K562 (cell line): ENCODE measurements around the gene SSU72. TPM values are rescaled to one million over a fixed set of nuclear protein-coding genes. Genes with fewer than 3 reads are reported as not detected.

Experiments used
- ATAC-seq: fragments of 200-7000 bp; cut with Tn5 transposase; 3 replicates; pipeline ENCODE4 v1.9.1; 2020; ENCODE audit warnings: moderate library complexity
- BruUV-seq: library from RNA; stranded (reverse); fragments of 400-500 nt; replicated peaks from 2 replicates; lab custom pipeline; 2021; lab: Mats Ljungman, UMichigan
- CTCF ChIA-PET: fragments of 300-600 bp; formaldehyde crosslinking; extraction: SDS; loops from one replicate; lab custom pipeline; 2021; ENCODE audit warnings: low intra/inter-chr PET ratio; lab: Yijun Ruan, JAX
- POLR2A ChIA-PET: fragments of 300-600, 350-650 bp; sonication (Branson Sonifier 250); formaldehyde crosslinking; extraction: SDS; loops from one replicate; lab custom pipeline; 2021; ENCODE audit warnings: antibody characterized with exemption, inconsistent platforms; lab: Yijun Ruan, JAX
- DNase-seq, 4 experiments: peaks; one replicate each; pipeline versions ENCODE4 v3.0.0 to v3.0.0-alpha.2; 2011 to 2018; ENCODE audit warnings: low spot score in 3 of 4, mixed read lengths in 3 of 4; ENCODE audit errors: extremely low read depth in 1 of 4
- FAIRE-seq: peaks from 2 replicates; lab custom pipeline; 2011; peaks lifted over from hg19 to GRCh38; lab: Jason Lieb, UNC
- H2AFZ ChIP-seq: 2 replicates; pipeline ENCODE4 v1.6.0; 2011; ENCODE audit warnings: low read depth, low read length, control low read depth, inconsistent platforms
- H3K27ac ChIP-seq: fragments of 200-600 bp; 3 replicates; pipeline ENCODE4 v1.8.0; 2011; ENCODE audit warnings: low read depth, mild to moderate bottlenecking, control low read depth, inconsistent platforms, low read length, moderate library complexity, mixed read lengths; ENCODE audit errors: extremely low read depth
- H3K27me3 ChIP-seq, 2 experiments: fragments of 300-600 bp in 1 of 2; 2 replicates in 1 of 2; 3 replicates in 1 of 2; pipeline versions ENCODE4 v1.6.0 to v1.8.0; 2011; ENCODE audit warnings: inconsistent platforms in 2 of 2, low read length in 2 of 2, mild to moderate bottlenecking in 1 of 2, mixed read lengths in 1 of 2, moderate library complexity in 1 of 2; ENCODE audit not compliant: control insufficient read depth in 2 of 2, insufficient read depth in 2 of 2
- H3K36me3 ChIP-seq: fragments of 300-600 bp; 3 replicates; pipeline ENCODE4 v1.8.0; 2011; ENCODE audit warnings: mild to moderate bottlenecking, low read length, inconsistent platforms; ENCODE audit not compliant: control insufficient read depth, insufficient read depth
- H3K4me1 ChIP-seq, 2 experiments: fragments of 200-600 bp in 1 of 2; replicated peaks in 1 of 2; 2 replicates in 1 of 2; 3 replicates in 1 of 2; pipeline versions ENCODE4 v1.5.1 to v1.8.0; 2011; ENCODE audit warnings: inconsistent platforms in 2 of 2, low read length in 2 of 2, mild to moderate bottlenecking in 1 of 2, mixed read lengths in 1 of 2, moderate library complexity in 1 of 2; ENCODE audit not compliant: control insufficient read depth in 2 of 2, insufficient read depth in 2 of 2
- H3K4me2 ChIP-seq: 2 replicates; pipeline ENCODE4 v1.6.1; 2011; ENCODE audit warnings: low read length, control low read depth, inconsistent platforms, mixed read lengths; ENCODE audit not compliant: insufficient read depth
- H3K4me3 ChIP-seq: fragments of 200-600 bp; sonication (generic), shearing (Covaris generic); 2 replicates; pipeline ENCODE4 v1.5.1; 2016; ENCODE audit warnings: control low read depth, inconsistent platforms
- H3K79me2 ChIP-seq: fragments of 200-600 bp; 3 replicates; pipeline ENCODE4 v1.8.0; 2011; ENCODE audit warnings: low read length, inconsistent platforms; ENCODE audit not compliant: control insufficient read depth, insufficient read depth
- H3K9ac ChIP-seq, 2 experiments: 2 replicates each; pipeline versions ENCODE4 v1.6.0 to v1.6.1; 2011; ENCODE audit warnings: low read depth in 2 of 2, low read length in 2 of 2, control low read depth in 1 of 2, inconsistent platforms in 1 of 2, mild to moderate bottlenecking in 1 of 2, mixed read lengths in 1 of 2; ENCODE audit not compliant: insufficient read depth in 1 of 2
- H3K9me1 ChIP-seq: one replicate; pipeline ENCODE4 v1.6.0; 2011; ENCODE audit warnings: inconsistent platforms, mild to moderate bottlenecking, low read length, moderate library complexity; ENCODE audit not compliant: control insufficient read depth, insufficient read depth
- H3K9me3 ChIP-seq: replicated peaks from 2 replicates; pipeline ENCODE4 v1.5.1; 2011; ENCODE audit warnings: low read depth, low read length, inconsistent platforms; ENCODE audit not compliant: control insufficient read depth, insufficient read depth
- H4K20me1 ChIP-seq: replicated peaks from 2 replicates; pipeline ENCODE4 v1.6.1; 2011; ENCODE audit warnings: low read length, inconsistent platforms, mixed read lengths; ENCODE audit not compliant: control insufficient read depth, insufficient read depth
- TAF7 ChIP-seq: fragments of 450-650 bp; IDR thresholded peaks from 2 replicates; pipeline ENCODE4 v1.6.1; 2016; ENCODE audit warnings: missing genetic modification characterization, missing compliant biosample characterization
- TRIM24 ChIP-seq, 2 experiments: fragments of 450-650 bp; IDR thresholded peaks; 2 replicates each; pipeline ENCODE4 v1.6.1; 2016
- ZNF324 ChIP-seq: fragments of 250-450 bp; sonication (Bioruptor Pico); IDR thresholded peaks from 2 replicates; pipeline ENCODE4 v1.4.0; 2020; ENCODE audit warnings: mild to moderate bottlenecking
- WGBS: fragments of 100-300 bp; shearing (Covaris generic); methylation state at CpG from one replicate; pipeline ENCODE4 v1.1.6; 2016; ENCODE audit warnings: low coverage, mixed read lengths; ENCODE audit not compliant: insufficient coverage; ENCODE audit errors: missing lambda C conversion rate; 5-methylcytosine and 5-hydroxymethylcytosine counted together
- in situ Hi-C: fragments of 300-500 bp; cut with MboI; formaldehyde crosslinking; loops from 4 replicates; pipeline ENCODE4 v1.15.0; 2018; ENCODE audit warnings: inconsistent platforms, mixed read lengths
- intact Hi-C: fragments of 100-400 bp; cut with micrococcal nuclease; formaldehyde crosslinking; loops from 2 replicates; pipeline ENCODE4 v1.14.2; 2022
- polyA plus RNA-seq, 8 experiments: library from polyadenylated mRNA; depleted of rRNA in 4 of 8; stranded (reverse) in 5 of 8; unstranded in 3 of 8; fragments of >200 nt; fragmentation: Nextera tagmentation in 2 of 8; fragmentation: Illumina TruSeq in 1 of 8; extraction: Ambion mirVana in 2 of 8; extraction: Trizol in 1 of 8; gene quantifications; 2 replicates each; pipeline versions ENCODE4 v1.2.1 to v1.2.3, GENCODE V29; 2011 to 2014; ENCODE audit warnings: inconsistent platforms in 1 of 8, missing spikeins in 1 of 8
- total RNA-seq, 7 experiments: library from RNA; depleted of rRNA in 6 of 7; stranded (reverse); fragments of >200 nt in 6 of 7; fragmentation: Illumina TruSeq in 2 of 7; extraction: Trizol in 2 of 7; gene quantifications; 2 replicates each; pipeline versions ENCODE4 v1.2.1 to v1.2.3, GENCODE V29; 2011 to 2021; ENCODE audit warnings: low replicate concordance in 1 of 7
- TF ChIP-seq, protein P1 (sequence below): fragments of 450-650 bp; IDR thresholded peaks from 2 replicates; pipeline ENCODE4 v1.6.1; 2018; ENCODE audit warnings: mild to moderate bottlenecking, low read depth; ENCODE audit not compliant: partially characterized antibody

Gene SSU72
- total and polyA plus RNA-seq, 9 of the 15 experiments (the other 6 are each of a cell fraction or from before 2014, with no cell fraction given) = 70.8 to 201 (median 94.6) TPM

DNA sequence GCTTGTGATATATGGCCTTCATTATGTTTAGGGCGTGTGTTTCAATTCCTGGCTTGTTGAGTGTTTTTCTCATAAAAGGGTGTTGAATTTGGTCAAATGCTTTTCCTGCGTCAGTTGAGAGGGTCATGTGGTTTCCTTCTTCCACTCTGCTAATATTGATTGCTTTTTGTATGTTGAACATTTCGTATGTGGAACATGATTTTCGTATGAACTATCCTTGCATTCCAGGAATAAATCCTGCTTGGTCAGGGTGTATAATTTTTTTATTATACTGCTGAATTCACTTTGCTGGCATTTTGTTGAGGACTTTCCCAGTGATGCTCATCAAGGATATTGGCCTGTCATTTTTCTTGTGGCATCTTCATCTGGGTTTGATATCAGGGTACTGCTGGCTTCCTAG is 67.4 kb downstream of the SSU72 start:
- peak; percentile 92 for TF ChIP-seq ZNF324 (CRISPR knock-in tag)
- TF ChIP-seq, protein P1, sequence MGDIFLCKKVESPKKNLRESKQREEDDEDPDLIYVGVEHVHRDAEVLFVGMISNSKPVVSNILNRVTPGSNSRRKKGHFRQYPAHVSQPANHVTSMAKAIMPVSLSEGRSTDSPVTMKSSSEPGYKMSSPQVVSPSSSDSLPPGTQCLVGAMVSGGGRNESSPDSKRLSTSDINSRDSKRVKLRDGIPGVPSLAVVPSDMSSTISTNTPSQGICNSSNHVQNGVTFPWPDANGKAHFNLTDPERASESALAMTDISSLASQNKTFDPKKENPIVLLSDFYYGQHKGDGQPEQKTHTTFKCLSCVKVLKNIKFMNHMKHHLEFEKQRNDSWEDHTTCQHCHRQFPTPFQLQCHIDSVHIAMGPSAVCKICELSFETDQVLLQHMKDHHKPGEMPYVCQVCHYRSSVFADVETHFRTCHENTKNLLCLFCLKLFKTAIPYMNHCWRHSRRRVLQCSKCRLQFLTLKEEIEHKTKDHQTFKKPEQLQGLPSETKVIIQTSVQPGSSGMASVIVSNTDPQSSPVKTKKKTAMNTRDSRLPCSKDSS = peak; percentile 25
- no peak for TF ChIP-seq TAF7 (tag)
- TF ChIP-seq TRIM24 (IDR thresholded peaks at IDR 0.05) = peak in 1 of 2 experiments; percentile 14; a peak in 1 of 4 replicates
- ATAC-seq = no peak
- in situ Hi-C loops = no loop called here
- Histone ChIP-seq H3K9me1 (no peaks in the 10 kb centered on the region), H3K4me1 (peaks cover 8 to 25% of the 10 kb centered on the region in 2 experiments; a peak in 4 of 5 replicates), H3K9ac (no peak overlapping the region), H3K4me3 (no peak overlapping the region), H4K20me1 (no peaks in the 10 kb centered on the region), H3K36me3 (no peaks in the 10 kb centered on the region), H2AFZ (no peak overlapping the region), H3K27me3 (no peaks in the 10 kb centered on the region), H3K9me3 (peaks cover 3% of the 10 kb centered on the region; the same call in 1 of the 2 replicates), H3K79me2 (peaks cover 15% of the 10 kb centered on the region), H3K4me2 (no peak overlapping the region), H3K27ac (no peak overlapping the region)
- DNase-seq = no peak
- intact Hi-C loops = loop anchor here (10.0 kb wide), 1 partner anchor 133 kb away; the partner anchor contains the start of gene AURKAIP1
- FAIRE-seq = no peak
- ChIA-PET CTCF (no interaction called here), POLR2A (no interaction called here)
- BruUV-seq = no TSS peak
- WGBS = 72% methylated on average over 4 of the region's 4 CpGs
